HepG2 (cell line): ENCODE results near the gene LDLRAD3. TPM values are rescaled to one million over a fixed set of nuclear protein-coding genes. Genes with fewer than 3 reads are reported as not detected.

ENCODE experiments used
- ATAC-seq: fragments of 200-7000 bp; cut with Tn5 transposase; 3 replicates; pipeline ENCODE4 v1.9.1; 2020; ENCODE audit warnings: mild to moderate bottlenecking, moderate library complexity
- BruUV-seq: library from RNA; stranded (reverse); fragments of 400-500 nt; replicated peaks from 2 replicates; lab custom pipeline; 2021; lab: Mats Ljungman, UMichigan
- CTCF ChIA-PET: fragments of 300-600 bp; formaldehyde crosslinking; extraction: SDS; loops from one replicate; lab custom pipeline; 2021; ENCODE audit warnings: low total read pairs, inconsistent platforms, low intra/inter-chr PET ratio; lab: Yijun Ruan, JAX
- POLR2A ChIA-PET: fragments of 350-600 bp; sonication (Branson Sonifier 250); formaldehyde crosslinking; loops from one replicate; lab custom pipeline; 2020; ENCODE audit warnings: antibody characterized with exemption, inconsistent platforms; lab: Yijun Ruan, JAX
- DNase-seq: peaks from one replicate; pipeline ENCODE4 v3.0.0-alpha.2; 2015; ENCODE audit warnings: low spot score
- FAIRE-seq: peaks from 3 replicates; lab custom pipeline; 2011; peaks lifted over from hg19 to GRCh38; lab: Jason Lieb, UNC
- H2AFZ ChIP-seq: one replicate; pipeline ENCODE4 v1.6.1; 2011; ENCODE audit warnings: low read length, inconsistent platforms
- H3K27ac ChIP-seq: fragments of 300-600 bp; 3 replicates; pipeline ENCODE4 v1.8.0; 2011; ENCODE audit warnings: mixed run types, mild to moderate bottlenecking, mixed read lengths, low read length, inconsistent platforms; ENCODE audit not compliant: insufficient read depth; ENCODE audit errors: extremely low read length
- H3K27me3 ChIP-seq, 2 experiments: fragments of 200-600 bp in 1 of 2; 2 replicates in 1 of 2; 3 replicates in 1 of 2; pipeline versions ENCODE4 v1.6.0 to v1.8.0; 2011; ENCODE audit warnings: low read length in 2 of 2, mild to moderate bottlenecking in 2 of 2, moderate library complexity in 2 of 2, inconsistent platforms in 1 of 2; ENCODE audit not compliant: insufficient read depth in 2 of 2, control insufficient read depth in 1 of 2
- H3K36me3 ChIP-seq, 2 experiments: fragments of 200-600 bp in 1 of 2; replicated peaks in 1 of 2; 2 replicates in 1 of 2; 3 replicates in 1 of 2; pipeline versions ENCODE4 v1.5.1 to v1.8.0; 2011; ENCODE audit warnings: low read length in 2 of 2, inconsistent platforms in 1 of 2; ENCODE audit not compliant: insufficient read depth in 2 of 2, control insufficient read depth in 1 of 2
- H3K4me1 ChIP-seq: 2 replicates; pipeline ENCODE4 v1.5.1; 2012; ENCODE audit warnings: low read length, inconsistent platforms; ENCODE audit not compliant: insufficient read depth
- H3K4me2 ChIP-seq: 2 replicates; pipeline ENCODE4 v1.6.0; 2011; ENCODE audit warnings: low read depth, low read length, inconsistent platforms
- H3K4me3 ChIP-seq, 3 experiments: fragments of 200-600 bp in 1 of 3; sonication (generic), shearing (Covaris generic) in 1 of 3; replicated peaks in 1 of 3; 2 replicates each; pipeline ENCODE4 v1.5.1; 2011 to 2016; ENCODE audit warnings: low read length in 3 of 3, inconsistent platforms in 2 of 3, low read depth in 2 of 3, mild to moderate bottlenecking in 2 of 3, control low read depth in 1 of 3, mixed read lengths in 1 of 3; ENCODE audit not compliant: insufficient read depth in 1 of 3
- H3K79me2 ChIP-seq: one replicate; pipeline ENCODE4 v1.6.1; 2011; ENCODE audit warnings: low read length, inconsistent platforms; ENCODE audit not compliant: insufficient read depth
- H3K9ac ChIP-seq: 2 replicates; pipeline ENCODE4 v1.6.0; 2011; ENCODE audit warnings: mild to moderate bottlenecking, low read depth, low read length, inconsistent platforms; ENCODE audit not compliant: insufficient read depth
- H3K9me3 ChIP-seq: 2 replicates; pipeline ENCODE4 v1.5.1; 2012; ENCODE audit warnings: mild to moderate bottlenecking, low read length
- H4K20me1 ChIP-seq: 2 replicates; pipeline ENCODE4 v1.6.0; 2011; ENCODE audit warnings: inconsistent platforms, mild to moderate bottlenecking, low read length, moderate library complexity; ENCODE audit not compliant: insufficient read depth
- ATM ChIP-seq: fragments of 450-650 bp; IDR thresholded peaks from 2 replicates; pipeline ENCODE4 v1.7.1; 2017; ENCODE audit warnings: mild to moderate bottlenecking, borderline replicate concordance
- GABPA ChIP-seq, 2 experiments: IDR thresholded peaks; 2 replicates each; pipeline ENCODE4 v1.6.1; 2011 to 2016; ENCODE audit warnings: low read depth in 2 of 2, low read length in 1 of 2, missing biosample characterization in 1 of 2, missing genetic modification characterization in 1 of 2
- POGZ ChIP-seq: sonication (generic); formaldehyde crosslinking; IDR thresholded peaks from 2 replicates; pipeline ENCODE4 v1.4.0; 2020; ENCODE audit warnings: mild to moderate bottlenecking, missing genetic modification reagents
- RBM22 ChIP-seq: fragments of 200-400 bp; formaldehyde crosslinking; optimal IDR thresholded peaks from 2 replicates; pipeline ENCODE3; 2017; ENCODE audit warnings: mild to moderate bottlenecking, low read length, moderate library complexity
- ZNF570 ChIP-seq: sonication (generic); formaldehyde crosslinking; IDR thresholded peaks from 2 replicates; pipeline ENCODE4 v1.4.0; 2020; ENCODE audit warnings: mild to moderate bottlenecking, missing genetic modification reagents, borderline replicate concordance
- ZNF772 ChIP-seq: sonication (generic); formaldehyde crosslinking; IDR thresholded peaks from 2 replicates; pipeline ENCODE4 v1.5.0; 2020; ENCODE audit warnings: mild to moderate bottlenecking, missing genetic modification reagents
- WGBS: methylation state at CpG from one replicate; pipeline ENCODE4 v1.1.6; 2017; ENCODE audit warnings: low lambda C conversion rate; 5-methylcytosine and 5-hydroxymethylcytosine counted together
- in situ Hi-C: cut with HindIII; loops from 2 replicates; pipeline ENCODE4 v1.10.0; 2017; ENCODE audit warnings: low pct_unique_long_range_greater_than_20kb; ENCODE audit not compliant: extremely low pct_ligation_motif_present
- intact Hi-C: fragments of 100-400 bp; cut with micrococcal nuclease; formaldehyde crosslinking; loops from one replicate; pipeline ENCODE4 v1.10.0; 2022; ENCODE audit not compliant: unreplicated experiment
- polyA plus RNA-seq, 8 experiments: library from polyadenylated mRNA; depleted of rRNA in 3 of 8; stranded (reverse) in 7 of 8; unstranded in 1 of 8; fragments of >200 nt; fragmentation: Illumina TruSeq in 4 of 8; extraction: Trizol in 4 of 8; gene quantifications; 2 replicates each; pipeline versions ENCODE4 v1.2.1 to v1.2.3, GENCODE V29; 2011 to 2016; ENCODE audit warnings: low read depth in 4 of 8, missing spikeins in 1 of 8, mixed read lengths in 1 of 8; ENCODE audit not compliant: insufficient read depth in 1 of 8
- total RNA-seq, 5 experiments: library from RNA; depleted of rRNA; stranded (reverse); fragments of >200 nt; fragmentation: Illumina TruSeq; extraction: Trizol; gene quantifications; 2 replicates each; pipeline ENCODE4 v1.2.3, GENCODE V29; 2016; ENCODE audit warnings: low read depth in 1 of 5
- TF ChIP-seq, protein P1 (sequence below): fragments of 450-650 bp; IDR thresholded peaks from 2 replicates; pipeline ENCODE4 v1.6.1; 2017
- TF ChIP-seq, protein P2 (sequence below): sonication (generic); formaldehyde crosslinking; IDR thresholded peaks from 2 replicates; pipeline ENCODE4 v1.4.0; 2020; ENCODE audit warnings: mild to moderate bottlenecking, missing genetic modification reagents, borderline replicate concordance

LDLRAD3 gene
- total and polyA plus RNA-seq, 2 of the 13 experiments (the other 11 are each of a cell fraction or from before 2014, with no cell fraction given) = 0.50 to 0.60 TPM

GRCh38 chr11:36103933-36104530, 160.2 kb downstream of the LDLRAD3 start:
- 49% methylated on average over 7 of the region's 11 CpGs for WGBS
- ATAC-seq = no peak
- no peak overlapping the region for H3K9ac ChIP-seq
- H2AFZ ChIP-seq = no peak overlapping the region
- no peaks in the 10 kb centered on the region for H3K9me3 ChIP-seq
- ChIA-PET POLR2A (no interaction called here), CTCF (no interaction called here)
- no peak overlapping the region for H3K27ac ChIP-seq
- TF ChIP-seq, protein P1, sequence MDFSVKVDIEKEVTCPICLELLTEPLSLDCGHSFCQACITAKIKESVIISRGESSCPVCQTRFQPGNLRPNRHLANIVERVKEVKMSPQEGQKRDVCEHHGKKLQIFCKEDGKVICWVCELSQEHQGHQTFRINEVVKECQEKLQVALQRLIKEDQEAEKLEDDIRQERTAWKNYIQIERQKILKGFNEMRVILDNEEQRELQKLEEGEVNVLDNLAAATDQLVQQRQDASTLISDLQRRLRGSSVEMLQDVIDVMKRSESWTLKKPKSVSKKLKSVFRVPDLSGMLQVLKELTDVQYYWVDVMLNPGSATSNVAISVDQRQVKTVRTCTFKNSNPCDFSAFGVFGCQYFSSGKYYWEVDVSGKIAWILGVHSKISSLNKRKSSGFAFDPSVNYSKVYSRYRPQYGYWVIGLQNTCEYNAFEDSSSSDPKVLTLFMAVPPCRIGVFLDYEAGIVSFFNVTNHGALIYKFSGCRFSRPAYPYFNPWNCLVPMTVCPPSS = no peak
- no peak for TF ChIP-seq POGZ
- no peak for TF ChIP-seq ZNF772 (CRISPR knock-in tag)
- FAIRE-seq = no peak
- H3K4me1 ChIP-seq = no peaks in the 10 kb centered on the region
- H3K36me3 ChIP-seq = no peaks in the 10 kb centered on the region
- H3K4me2 ChIP-seq = no peak overlapping the region
- no peaks in the 10 kb centered on the region for H3K79me2 ChIP-seq
- no peak for DNase-seq
- H4K20me1 ChIP-seq = no peaks in the 10 kb centered on the region
- BruUV-seq = no TSS peak
- H3K27me3 ChIP-seq = peaks cover 0 to 7% of the 10 kb centered on the region in 2 experiments; a peak in 1 of 5 replicates
- intact Hi-C loops (no loop called here), in situ Hi-C loops (no loop called here)
- H3K4me3 ChIP-seq = no peak overlapping the region

DNA sequence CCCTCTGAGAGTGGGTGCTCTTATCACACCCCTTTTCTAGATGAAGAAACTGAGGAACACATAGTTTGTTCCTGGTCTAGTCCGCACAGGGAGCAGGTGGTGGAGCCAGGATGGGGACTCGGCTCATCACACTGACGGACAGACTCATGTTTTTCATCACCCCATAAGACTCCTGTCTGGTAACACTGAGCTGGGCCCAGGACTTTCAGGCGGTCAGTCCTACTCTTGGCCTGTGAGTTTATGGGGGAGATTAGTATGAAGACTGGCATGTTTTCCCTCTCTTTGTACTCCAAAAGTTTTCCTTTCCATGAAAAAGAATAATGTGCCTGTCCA, 160.8 kb downstream of the LDLRAD3 start:
- Histone ChIP-seq H3K27me3 (peaks cover 0 to 9% of the 10 kb centered on the region in 2 experiments; a peak in 1 of 5 replicates), H3K4me2 (no peak overlapping the region), H3K4me3 (no peak overlapping the region), H3K9ac (no peak overlapping the region), H3K27ac (no peak overlapping the region), H2AFZ (no peak overlapping the region), H3K79me2 (no peaks in the 10 kb centered on the region), H3K36me3 (no peaks in the 10 kb centered on the region), H4K20me1 (no peaks in the 10 kb centered on the region), H3K9me3 (no peaks in the 10 kb centered on the region), H3K4me1 (no peaks in the 10 kb centered on the region)
- CTCF ChIA-PET = no interaction called here
- BruUV-seq = no TSS peak
- POLR2A ChIA-PET = no interaction called here
- in situ Hi-C loops = no loop called here
- intact Hi-C loops = no loop called here
- WGBS = 76% methylated on average over 4 of the region's 4 CpGs
- FAIRE-seq (no peak), DNase-seq (no peak), ATAC-seq (no peak)
- TF ChIP-seq ZNF570 (CRISPR knock-in tag) (no peak), RBM22 (no peak), ATM (no peak), GABPA (IDR thresholded peaks at IDR 0.05; ENCODE audit: low read depth, low read length) (no peak), GABPA (CRISPR knock-in tag; IDR thresholded peaks at IDR 0.05; ENCODE audit: low read depth) (no peak)
- TF ChIP-seq, protein P2, sequence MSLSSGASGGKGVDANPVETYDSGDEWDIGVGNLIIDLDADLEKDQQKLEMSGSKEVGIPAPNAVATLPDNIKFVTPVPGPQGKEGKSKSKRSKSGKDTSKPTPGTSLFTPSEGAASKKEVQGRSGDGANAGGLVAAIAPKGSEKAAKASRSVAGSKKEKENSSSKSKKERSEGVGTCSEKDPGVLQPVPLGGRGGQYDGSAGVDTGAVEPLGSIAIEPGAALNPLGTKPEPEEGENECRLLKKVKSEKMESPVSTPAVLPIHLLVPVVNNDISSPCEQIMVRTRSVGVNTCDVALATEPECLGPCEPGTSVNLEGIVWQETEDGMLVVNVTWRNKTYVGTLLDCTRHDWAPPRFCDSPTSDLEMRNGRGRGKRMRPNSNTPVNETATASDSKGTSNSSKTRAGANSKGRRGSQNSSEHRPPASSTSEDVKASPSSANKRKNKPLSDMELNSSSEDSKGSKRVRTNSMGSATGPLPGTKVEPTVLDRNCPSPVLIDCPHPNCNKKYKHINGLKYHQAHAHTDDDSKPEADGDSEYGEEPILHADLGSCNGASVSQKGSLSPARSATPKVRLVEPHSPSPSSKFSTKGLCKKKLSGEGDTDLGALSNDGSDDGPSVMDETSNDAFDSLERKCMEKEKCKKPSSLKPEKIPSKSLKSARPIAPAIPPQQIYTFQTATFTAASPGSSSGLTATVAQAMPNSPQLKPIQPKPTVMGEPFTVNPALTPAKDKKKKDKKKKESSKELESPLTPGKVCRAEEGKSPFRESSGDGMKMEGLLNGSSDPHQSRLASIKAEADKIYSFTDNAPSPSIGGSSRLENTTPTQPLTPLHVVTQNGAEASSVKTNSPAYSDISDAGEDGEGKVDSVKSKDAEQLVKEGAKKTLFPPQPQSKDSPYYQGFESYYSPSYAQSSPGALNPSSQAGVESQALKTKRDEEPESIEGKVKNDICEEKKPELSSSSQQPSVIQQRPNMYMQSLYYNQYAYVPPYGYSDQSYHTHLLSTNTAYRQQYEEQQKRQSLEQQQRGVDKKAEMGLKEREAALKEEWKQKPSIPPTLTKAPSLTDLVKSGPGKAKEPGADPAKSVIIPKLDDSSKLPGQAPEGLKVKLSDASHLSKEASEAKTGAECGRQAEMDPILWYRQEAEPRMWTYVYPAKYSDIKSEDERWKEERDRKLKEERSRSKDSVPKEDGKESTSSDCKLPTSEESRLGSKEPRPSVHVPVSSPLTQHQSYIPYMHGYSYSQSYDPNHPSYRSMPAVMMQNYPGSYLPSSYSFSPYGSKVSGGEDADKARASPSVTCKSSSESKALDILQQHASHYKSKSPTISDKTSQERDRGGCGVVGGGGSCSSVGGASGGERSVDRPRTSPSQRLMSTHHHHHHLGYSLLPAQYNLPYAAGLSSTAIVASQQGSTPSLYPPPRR (CRISPR knock-in tag) = no peak
